ENCODE data around the gene SH2D3A. TPM values are rescaled to one million over a fixed set of nuclear protein-coding genes. Genes with fewer than 3 reads are reported as not detected.

SH2D3A gene
- total and polyA plus RNA-seq, 2 donors (not counting 1 experiment from before 2014, with no cell fraction given): 36.1 to 54.1 TPM

DNA sequence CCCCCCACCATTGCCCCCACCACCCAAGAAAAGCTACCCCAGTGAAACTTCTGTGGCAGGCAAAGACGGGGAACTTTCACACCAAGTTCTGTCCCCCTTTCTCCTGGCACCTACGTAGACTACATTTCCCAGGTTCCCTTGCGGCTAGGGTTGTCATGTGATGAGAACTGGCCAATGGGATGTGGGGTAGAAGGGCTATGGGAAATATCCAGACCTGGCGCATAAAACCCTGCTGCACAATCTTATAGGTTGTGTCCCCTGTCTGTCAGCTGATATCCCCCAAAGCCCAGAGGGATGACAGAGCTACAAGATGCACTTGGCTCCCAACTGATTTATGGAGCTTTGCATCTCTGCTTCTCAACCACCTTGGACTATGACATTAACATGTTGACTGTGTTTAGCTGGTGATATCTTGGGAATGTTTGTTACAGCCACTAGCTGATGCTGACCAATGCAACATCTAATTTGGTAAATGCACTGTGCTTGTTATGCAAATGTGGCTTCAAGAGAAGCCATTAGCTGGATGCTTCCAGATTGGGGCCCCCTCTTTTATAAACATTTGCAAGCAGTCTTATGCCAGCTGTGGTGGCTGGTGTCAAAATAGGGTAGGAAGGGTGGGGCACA, 6.1 kb downstream of the SH2D3A start:
- H3K4me1 Mint-ChIP-seq: peaks cover 24% of the 10 kb centered on the region
- 78% methylated on average over 1 of the region's 4 CpGs for WGBS (ENCODE audit: insufficient coverage)
- CTCF ChIA-PET: interaction anchor here (0.5 to 1.4 kb wide), 3 partner anchors 11 to 242 kb away, joined by 3 to 6 read pairs (median 4); partner anchors contain the start of gene VAV1

DNA sequence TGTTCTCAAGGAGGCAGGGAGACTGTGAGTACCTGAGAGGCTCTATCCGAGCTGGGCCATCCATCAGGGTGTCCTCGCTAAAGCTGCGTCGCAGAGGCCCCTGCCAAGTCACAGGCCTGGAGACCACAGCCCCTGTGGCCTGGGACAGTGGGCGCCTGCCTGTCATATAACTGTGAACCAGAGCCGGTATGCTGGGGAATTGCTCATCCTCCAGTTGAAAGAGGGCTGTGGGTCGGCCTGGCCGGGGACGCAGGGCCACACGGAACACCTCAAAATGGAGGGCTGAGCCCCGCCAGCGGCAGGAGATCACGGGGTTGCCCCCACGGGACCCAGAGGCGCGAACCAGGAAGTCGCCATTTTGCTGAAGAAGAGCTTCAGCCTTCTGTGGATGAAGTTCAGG, 6.6 kb downstream of the SH2D3A start:
- Histone ChIP-seq H3K4me3 (ENCODE audit: control extremely low read depth in 1 of 5, extremely low read depth in 1 of 5, insufficient read depth in 1 of 5, low read depth in 2 of 5, low read length in 4 of 5) (no peak overlapping the region), H3K27me3 (replicated peaks in 1 of 4; ENCODE audit: control extremely low read depth in 1 of 4, control insufficient read depth in 3 of 4, insufficient read depth in 4 of 4, low read length in 3 of 4) (no peaks in the 10 kb centered on the region), H3K4me2 (replicated peaks; ENCODE audit: low read depth, low read length, poor library complexity, severe bottlenecking) (no peak overlapping the region), H3K27ac (ENCODE audit: low read length in 2 of 2) (no peak overlapping the region), H4K20me1 (ENCODE audit: control insufficient read depth, insufficient read depth, low read length, poor library complexity, severe bottlenecking) (peaks cover 24% of the 10 kb centered on the region), H3K79me2 (ENCODE audit: control insufficient read depth, insufficient read depth, low read length) (peaks cover 63% of the 10 kb centered on the region), H3K4me1 (ENCODE audit: control insufficient read depth in 2 of 2, insufficient read depth in 2 of 2, low read length in 2 of 2) (peaks cover 6 to 16% of the 10 kb centered on the region in 2 donors), H3K36me3 (replicated peaks in 1 of 2; ENCODE audit: control extremely low read depth in 1 of 2, control insufficient read depth in 1 of 2, extremely low read depth in 1 of 2, insufficient read depth in 2 of 2, low read length in 1 of 2) (peaks cover 2 to 27% of the 10 kb centered on the region in 2 experiments), H2AFZ (ENCODE audit: insufficient read depth, low read depth, low read length, poor library complexity, severe bottlenecking) (no peak overlapping the region), H3K9me3 (ENCODE audit: control extremely low read depth in 1 of 3, control insufficient read depth in 2 of 3, insufficient read depth in 1 of 3, low read length in 2 of 3) (peaks cover 0 to 5% (median 0%) of the 10 kb centered on the region in 3 donors), H3K9ac (ENCODE audit: low read length) (no peak overlapping the region)
- ChIA-PET POLR2A (interaction anchor here (1.4 kb wide), 1 partner anchor 42 kb away, joined by 3 read pairs; no protein-coding TSS in a partner anchor), CTCF (no interaction called here)
- H3K27me3 Mint-ChIP-seq: no peaks in the 10 kb centered on the region
- H3K9me3 Mint-ChIP-seq (ENCODE audit: insufficient read depth): no peaks in the 10 kb centered on the region
- no peak overlapping the region for H3K27ac Mint-ChIP-seq
- ATAC-seq (ENCODE audit: low read depth) (no peak), DNase-seq (no peak)
- no peak overlapping the region for H3K4me3 Mint-ChIP-seq
- intact Hi-C loops (cut with micrococcal nuclease): no loop called here
- H3K4me1 Mint-ChIP-seq: peaks cover 19% of the 10 kb centered on the region
- WGBS (ENCODE audit: insufficient coverage): 98% methylated on average over 12 of the region's 17 CpGs
- TF ChIP-seq EZH2 (IDR thresholded peaks at IDR 0.05; ENCODE audit: borderline replicate concordance, insufficient read depth, low read depth, low read length, poor library complexity, severe bottlenecking): no peak
- TF ChIP-seq, protein P1, sequence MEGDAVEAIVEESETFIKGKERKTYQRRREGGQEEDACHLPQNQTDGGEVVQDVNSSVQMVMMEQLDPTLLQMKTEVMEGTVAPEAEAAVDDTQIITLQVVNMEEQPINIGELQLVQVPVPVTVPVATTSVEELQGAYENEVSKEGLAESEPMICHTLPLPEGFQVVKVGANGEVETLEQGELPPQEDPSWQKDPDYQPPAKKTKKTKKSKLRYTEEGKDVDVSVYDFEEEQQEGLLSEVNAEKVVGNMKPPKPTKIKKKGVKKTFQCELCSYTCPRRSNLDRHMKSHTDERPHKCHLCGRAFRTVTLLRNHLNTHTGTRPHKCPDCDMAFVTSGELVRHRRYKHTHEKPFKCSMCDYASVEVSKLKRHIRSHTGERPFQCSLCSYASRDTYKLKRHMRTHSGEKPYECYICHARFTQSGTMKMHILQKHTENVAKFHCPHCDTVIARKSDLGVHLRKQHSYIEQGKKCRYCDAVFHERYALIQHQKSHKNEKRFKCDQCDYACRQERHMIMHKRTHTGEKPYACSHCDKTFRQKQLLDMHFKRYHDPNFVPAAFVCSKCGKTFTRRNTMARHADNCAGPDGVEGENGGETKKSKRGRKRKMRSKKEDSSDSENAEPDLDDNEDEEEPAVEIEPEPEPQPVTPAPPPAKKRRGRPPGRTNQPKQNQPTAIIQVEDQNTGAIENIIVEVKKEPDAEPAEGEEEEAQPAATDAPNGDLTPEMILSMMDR (IDR thresholded peaks at IDR 0.05): no peak

More for the DNA sequence above, 6.1 kb downstream of the SH2D3A start:
- peaks cover 2 to 27% of the 10 kb centered on the region in 2 experiments for H3K36me3 ChIP-seq (replicated peaks in 1 of 2; ENCODE audit: control extremely low read depth in 1 of 2, control insufficient read depth in 1 of 2, extremely low read depth in 1 of 2, insufficient read depth in 2 of 2, low read length in 1 of 2)
- ATAC-seq (ENCODE audit: low read depth): no peak
- peaks cover 12 to 22% of the 10 kb centered on the region in 2 donors for H3K4me1 ChIP-seq (ENCODE audit: control insufficient read depth in 2 of 2, insufficient read depth in 2 of 2, low read length in 2 of 2)
- H2AFZ ChIP-seq (ENCODE audit: insufficient read depth, low read depth, low read length, poor library complexity, severe bottlenecking): no peak overlapping the region
- H3K27me3 Mint-ChIP-seq: no peaks in the 10 kb centered on the region
- POLR2A ChIA-PET: interaction anchor here (1.4 kb wide), 1 partner anchor 41 kb away, joined by 3 read pairs; no protein-coding TSS in a partner anchor
- no peak overlapping the region for H3K4me3 Mint-ChIP-seq
- H3K27ac ChIP-seq (ENCODE audit: low read length in 2 of 2): no peak overlapping the region
- no peaks in the 10 kb centered on the region for H3K9me3 Mint-ChIP-seq (ENCODE audit: insufficient read depth)
- H4K20me1 ChIP-seq (ENCODE audit: control insufficient read depth, insufficient read depth, low read length, poor library complexity, severe bottlenecking): peaks cover 28% of the 10 kb centered on the region
- no peak for TF ChIP-seq EZH2 (IDR thresholded peaks at IDR 0.05; ENCODE audit: borderline replicate concordance, insufficient read depth, low read depth, low read length, poor library complexity, severe bottlenecking)
- TF ChIP-seq, protein P1 (IDR thresholded peaks at IDR 0.05): no peak
- H3K9ac ChIP-seq (ENCODE audit: low read length): no peak overlapping the region
- H3K79me2 ChIP-seq (ENCODE audit: control insufficient read depth, insufficient read depth, low read length): peaks cover 69% of the 10 kb centered on the region
- peaks cover 0 to 5% (median 0%) of the 10 kb centered on the region in 3 donors for H3K9me3 ChIP-seq (ENCODE audit: control extremely low read depth in 1 of 3, control insufficient read depth in 2 of 3, insufficient read depth in 1 of 3, low read length in 2 of 3)
- no peak overlapping the region for H3K4me3 ChIP-seq (ENCODE audit: control extremely low read depth in 1 of 5, extremely low read depth in 1 of 5, insufficient read depth in 1 of 5, low read depth in 2 of 5, low read length in 4 of 5)
- no peak overlapping the region for H3K4me2 ChIP-seq (replicated peaks; ENCODE audit: low read depth, low read length, poor library complexity, severe bottlenecking)
- H3K27me3 ChIP-seq (replicated peaks in 1 of 4; ENCODE audit: control extremely low read depth in 1 of 4, control insufficient read depth in 3 of 4, insufficient read depth in 4 of 4, low read length in 3 of 4): no peaks in the 10 kb centered on the region
- H3K27ac Mint-ChIP-seq: no peak overlapping the region
- DNase-seq: peak; percentile 42
- intact Hi-C loops (cut with micrococcal nuclease): no loop called here

Data from B cell (primary cell).